Head of caudate nucleus (tissue), 42 donors: ENCODE results near the gene NOD2.

Experiments
- DNase-seq, 42 donors: peaks; one replicate each; pipeline versions ENCODE4 v3.0.0 to v3.0.0-alpha.2; 2020 to 2021; ENCODE audit warnings: mixed read lengths in 7 of 42
- intact Hi-C: fragments of 100-400 bp; cut with DNase I; formaldehyde crosslinking; loops from one replicate; pipeline ENCODE4 v1.15.0; 2022

The NOD2 gene

GRCh38 chr16:50692999-50693781 lies at the start of gene NOD2:
Gene NOD2 (plus strand): TSS chr16:50693606. CDS start chr16:50699496, 5,890 bp downstream.
- DNase-seq = no peak
- intact Hi-C loops = no loop called here

- DNase-seq = no peak
Measured at GRCh38 chr16:50644245-50644644, 49.2 kb upstream of the NOD2 start.

DNA sequence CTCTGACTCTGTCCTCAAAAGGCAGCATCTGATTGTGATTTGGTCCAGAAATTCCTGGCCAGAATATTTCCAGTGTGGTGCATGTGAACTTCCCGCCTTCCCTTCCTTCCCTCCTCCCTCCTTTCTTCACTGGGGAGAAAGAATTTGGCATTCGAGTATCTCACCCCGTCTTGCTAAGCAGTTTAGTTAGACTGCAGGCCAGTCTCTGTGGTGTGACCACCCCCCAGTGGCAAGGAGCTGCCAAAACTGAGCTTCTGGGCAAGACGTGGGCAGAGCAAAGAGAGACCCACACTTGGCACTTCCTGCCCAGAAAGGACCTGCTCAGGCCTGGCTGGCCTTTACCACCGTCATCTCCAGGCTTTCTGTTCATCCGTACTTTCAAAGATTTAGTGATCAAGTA lies 48.7 kb upstream of the NOD2 start:
- intact Hi-C loops = no loop called here
- peak; percentile 22 to 75 (median 49) for DNase-seq

More at GRCh38 chr16:50644245-50644644, 49.2 kb upstream of the NOD2 start:
- intact Hi-C loops = no loop called here

GRCh38 chr16:50645563-50646220 lies 47.7 kb upstream of the NOD2 start:
- intact Hi-C loops = no loop called here
- no peak for DNase-seq

DNA sequence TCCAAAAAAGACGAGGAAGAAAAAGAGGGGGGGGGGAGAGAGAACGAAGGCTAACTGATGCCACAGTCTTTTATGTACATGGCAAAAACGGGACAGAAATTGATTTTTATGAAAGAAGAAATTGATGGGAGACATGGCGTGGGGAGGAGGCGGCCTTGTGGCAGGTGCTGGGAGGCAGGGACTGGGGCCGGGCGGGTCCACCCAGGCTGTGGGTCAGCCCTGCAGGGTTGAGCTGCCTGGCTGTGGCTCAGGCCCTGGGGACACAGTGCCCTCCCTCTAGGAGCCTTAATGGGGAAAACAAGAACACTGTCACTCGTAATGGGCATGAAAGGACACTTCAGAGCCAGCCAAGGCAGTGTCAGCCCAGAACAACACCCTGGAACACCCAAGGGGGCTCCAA lies 47.1 kb upstream of the NOD2 start:
- DNase-seq = no peak
- intact Hi-C loops = no loop called here

GRCh38 chr16:50651835-50652438 lies 41.5 kb upstream of the NOD2 start:
- no peak for DNase-seq
- intact Hi-C loops = no loop called here

- intact Hi-C loops = no loop called here
- no peak for DNase-seq
Measured at GRCh38 chr16:50652836-50653425, 40.5 kb upstream of the NOD2 start.

- intact Hi-C loops = no loop called here
- DNase-seq = no peak
Measured at GRCh38 chr16:50653633-50654519, 39.5 kb upstream of the NOD2 start.

GRCh38 chr16:50655558-50656055 lies 37.8 kb upstream of the NOD2 start:
- no peak for DNase-seq
- intact Hi-C loops = no loop called here

DNA sequence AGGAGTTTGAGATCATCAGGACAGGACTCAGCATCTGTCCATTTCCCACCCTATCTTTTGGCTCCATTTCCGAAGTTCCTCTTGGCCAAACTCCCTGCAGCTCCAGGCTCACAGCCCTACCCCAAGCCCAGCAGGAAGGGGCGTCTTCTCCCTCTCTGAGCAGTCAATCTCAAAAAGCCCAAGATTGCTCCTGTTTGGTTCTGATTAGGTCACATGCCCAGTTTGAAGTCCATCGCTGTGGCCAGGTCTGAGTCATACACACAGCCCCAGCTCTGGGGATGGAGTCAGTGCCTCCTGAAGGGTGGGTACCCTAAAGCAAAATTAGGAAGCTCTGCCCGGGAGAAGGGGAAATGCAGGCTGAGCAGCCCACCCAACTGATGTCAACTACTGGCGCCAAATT lies 36.2 kb upstream of the NOD2 start:
- no peak for DNase-seq
- intact Hi-C loops = no loop called here

- no peak for DNase-seq
- intact Hi-C loops = no loop called here
Measured at GRCh38 chr16:50659806-50660205, 33.6 kb upstream of the NOD2 start.

- peak in 1 of 42 donors; percentile 20 for DNase-seq
- intact Hi-C loops = no loop called here
Measured at GRCh38 chr16:50662306-50662940, 31.0 kb upstream of the NOD2 start.

DNA sequence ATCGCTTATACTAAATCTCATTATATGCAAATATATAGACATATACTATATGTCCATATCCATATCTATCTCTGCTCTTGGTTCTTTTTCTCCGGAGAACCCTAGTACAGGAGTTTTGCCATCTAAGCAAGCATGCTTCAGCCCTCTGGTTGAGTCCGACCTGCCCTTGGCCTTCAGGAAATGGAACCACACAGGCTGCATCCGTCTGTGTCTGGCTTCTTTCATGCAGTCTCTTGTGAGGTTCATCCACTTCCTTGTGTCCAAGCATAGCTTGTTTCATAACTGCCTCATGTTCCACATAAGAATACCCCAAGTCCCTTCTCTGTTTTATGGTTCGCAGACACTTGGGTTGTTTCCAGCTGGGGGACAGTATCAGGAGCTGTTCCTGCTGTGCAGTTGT lies 29.1 kb upstream of the NOD2 start:
- DNase-seq = peak in 1 of 42 donors; percentile 28
- intact Hi-C loops = no loop called here

GRCh38 chr16:50665128-50665878 lies 28.1 kb upstream of the NOD2 start:
- intact Hi-C loops = loop anchor here (5.0 kb wide), 2 partner anchors 137 to 293 kb away; no protein-coding TSS in a partner anchor
- peak; percentile 48 to 95 (median 87) for DNase-seq

DNA sequence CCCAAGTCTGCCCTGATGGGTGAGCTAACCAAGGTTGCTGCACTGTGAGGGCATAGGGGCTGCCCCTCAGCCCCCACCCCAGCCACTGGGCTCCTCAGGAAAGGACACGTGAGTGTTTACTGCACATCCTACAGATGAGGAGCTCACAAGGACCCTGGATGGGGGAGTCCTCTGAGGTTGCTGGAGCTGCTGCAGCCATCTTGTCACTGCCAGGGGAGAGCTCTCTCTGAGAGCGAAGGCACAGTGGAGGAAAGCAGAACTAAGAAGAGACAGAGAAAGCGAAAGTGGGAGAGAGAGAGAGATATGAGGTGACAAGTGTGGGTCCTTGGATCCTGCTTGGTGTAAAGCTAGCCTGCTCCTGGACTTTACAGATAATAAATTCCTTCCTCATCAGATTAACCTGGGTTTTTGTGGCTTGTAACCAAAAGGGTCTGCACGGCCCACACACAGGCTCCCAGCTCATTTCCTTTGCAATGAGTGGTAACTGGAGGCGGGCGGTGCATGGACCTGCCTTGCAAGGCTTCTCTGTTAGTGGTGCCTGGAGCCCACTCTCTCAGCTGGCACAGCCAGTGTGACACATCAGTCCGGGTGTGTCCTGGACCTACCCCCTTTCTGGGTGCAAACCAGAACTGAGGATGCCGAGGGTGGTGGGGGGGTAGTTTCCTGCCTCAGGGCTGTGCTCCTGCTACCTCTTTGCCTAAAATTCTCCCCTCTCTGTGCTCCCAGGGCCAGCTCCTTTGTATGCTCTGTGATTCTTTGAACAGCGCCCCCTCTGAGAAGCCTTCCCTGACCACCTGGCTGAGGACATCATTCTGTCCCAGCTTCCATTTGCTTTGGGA lies 26.5 kb upstream of the NOD2 start:
- DNase-seq = peak in 1 of 42 donors; percentile 30
- intact Hi-C loops = loop anchor here (5.0 kb wide), 2 partner anchors 135 to 295 kb away; no protein-coding TSS in a partner anchor
